Occipital lobe (tissue), 3 donors: ENCODE results near the gene DTD1. TPM values are rescaled to one million over a fixed set of nuclear protein-coding genes. Genes with fewer than 3 reads are reported as not detected.

Experiments used
- DNase-seq: peaks from one replicate; lab custom pipeline; 2025; lab: John Stamatoyannopoulos, UW
- small RNA-seq: library from RNA; depleted of rRNA; stranded (forward); fragments of <200 nt; gene quantifications from one replicate; pipeline ENCODE3, GENCODE V24; 2014
- total RNA-seq: library from RNA; depleted of rRNA; stranded (reverse); fragments of >200 nt; gene quantifications from one replicate; pipeline ENCODE4 v1.2.3, GENCODE V29; 2014

The DTD1 gene
- total RNA-seq, 1 donor from 2014 or later: 84.2 TPM

DNA sequence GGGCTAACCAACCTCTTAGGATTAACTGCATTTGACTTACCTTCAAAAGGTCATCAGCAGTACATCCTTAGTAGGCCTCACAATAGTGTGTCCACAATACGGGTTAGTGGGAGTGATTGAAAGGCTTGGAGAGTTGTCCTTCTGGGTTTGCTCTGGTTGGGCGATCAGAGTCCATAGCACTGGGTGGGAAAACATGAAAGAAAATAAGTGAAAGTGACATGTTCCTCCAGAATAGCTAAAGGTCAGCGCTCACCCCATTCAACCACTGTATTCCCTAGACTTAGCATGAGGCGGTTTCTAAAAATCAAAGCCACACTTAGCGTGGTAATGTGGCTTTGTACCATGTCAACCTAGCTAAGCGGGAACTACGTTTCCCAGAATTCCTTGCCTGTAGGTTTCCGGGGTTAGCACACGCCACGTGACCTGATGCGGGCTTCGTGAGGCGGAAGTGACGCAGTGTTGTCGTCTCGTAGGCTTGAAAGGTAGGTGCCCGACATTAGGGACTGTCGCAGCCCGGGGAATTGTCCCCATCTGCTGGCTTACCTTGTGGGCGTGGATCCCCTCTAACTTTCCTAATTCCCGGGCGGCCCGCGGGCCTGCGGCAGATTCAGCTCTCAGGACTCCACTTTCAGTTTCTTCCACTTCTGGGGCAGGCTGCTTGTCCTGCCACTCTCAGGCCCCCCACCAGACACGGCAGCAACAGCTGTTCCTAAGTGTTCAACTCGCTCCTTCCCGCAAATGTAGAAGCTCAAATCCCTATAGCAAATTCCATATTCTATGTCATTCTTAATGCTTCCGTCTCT lies 206.0 kb downstream of the DTD1 start:
- DNase-seq: peak; percentile 84

DNA sequence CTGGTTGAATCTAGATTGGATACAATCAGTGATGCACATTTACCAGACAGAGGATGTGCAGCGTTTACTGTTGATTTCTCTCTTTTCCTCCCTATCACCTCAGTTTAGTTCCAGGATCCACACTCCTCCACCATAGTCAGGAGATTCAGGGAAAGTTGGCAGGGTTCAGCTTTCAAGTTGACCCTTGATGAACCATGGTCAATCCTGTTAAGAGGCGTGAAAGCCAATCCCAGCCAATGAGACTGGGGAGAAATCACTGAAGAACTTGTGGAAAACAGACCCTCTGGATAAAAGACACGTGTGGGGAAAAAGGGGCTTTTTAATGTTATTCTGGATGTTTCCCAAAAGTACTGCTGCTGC lies 206.6 kb downstream of the DTD1 start:
- DNase-seq: no peak

DNA sequence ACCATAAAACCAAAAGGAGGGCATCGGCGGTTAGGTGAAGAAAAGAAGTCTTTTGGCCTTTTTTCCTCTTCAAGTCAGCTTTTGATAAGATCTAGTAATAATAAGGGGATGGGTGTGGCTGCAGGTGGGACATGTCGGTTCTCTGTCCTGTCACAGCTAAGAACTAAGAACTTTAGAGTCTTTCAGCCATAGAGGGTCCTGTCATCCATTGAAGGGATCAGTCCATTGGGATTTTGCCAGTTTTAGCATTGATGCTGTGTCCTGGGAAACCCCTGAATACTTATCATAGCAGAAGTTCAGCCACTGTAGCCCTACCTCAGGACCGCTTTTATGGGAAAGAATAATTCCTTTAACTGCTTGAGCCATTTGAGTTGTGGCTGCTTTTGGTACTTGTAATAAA lies 207.5 kb downstream of the DTD1 start:
- DNase-seq: no peak

DNA sequence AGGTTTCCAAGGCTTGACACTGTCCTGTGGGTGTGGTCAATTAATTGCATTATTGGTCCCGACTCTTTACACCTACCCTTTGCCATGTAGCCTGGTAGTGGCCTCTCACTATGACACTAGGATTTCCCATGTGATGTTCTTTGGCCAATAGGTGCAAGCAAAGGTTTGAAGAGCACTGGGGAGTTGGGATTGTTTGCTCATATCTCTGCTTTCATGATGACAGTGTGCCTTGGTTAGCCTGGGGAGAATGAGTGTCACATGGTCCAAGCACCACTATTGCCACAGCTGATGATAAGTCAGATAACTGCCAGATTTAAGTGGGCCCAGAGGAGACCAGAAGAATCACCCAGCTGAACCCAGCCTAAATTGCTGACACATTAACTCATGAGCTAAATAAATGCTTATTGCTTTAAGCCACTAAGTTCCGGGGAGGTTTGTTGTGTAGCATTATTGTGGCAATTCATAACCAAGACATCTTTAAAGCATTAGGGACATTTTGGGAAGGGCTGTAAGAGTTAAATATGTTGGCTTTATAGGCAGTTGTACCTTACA lies 208.5 kb downstream of the DTD1 start:
- no peak for DNase-seq

DNA sequence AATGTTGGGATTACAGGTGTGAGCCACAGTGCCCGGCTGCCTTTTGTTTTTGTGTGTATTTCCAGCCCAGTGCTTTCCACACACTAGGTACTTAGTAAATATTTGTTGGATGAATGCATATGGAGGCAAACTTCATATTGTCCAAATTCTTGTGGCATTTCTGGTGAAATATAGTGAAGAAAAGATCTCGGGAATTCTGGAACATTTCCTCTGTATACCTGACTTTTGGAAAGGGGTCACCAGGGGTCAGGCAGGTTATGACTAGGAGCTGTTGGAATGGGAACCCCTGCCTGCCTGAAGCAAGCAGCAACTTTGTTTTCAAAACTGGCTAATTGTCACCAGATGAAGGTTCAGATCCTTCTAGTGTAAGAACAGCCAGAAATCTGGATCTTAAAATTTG lies 213.7 kb downstream of the DTD1 start:
- no peak for DNase-seq

DNA sequence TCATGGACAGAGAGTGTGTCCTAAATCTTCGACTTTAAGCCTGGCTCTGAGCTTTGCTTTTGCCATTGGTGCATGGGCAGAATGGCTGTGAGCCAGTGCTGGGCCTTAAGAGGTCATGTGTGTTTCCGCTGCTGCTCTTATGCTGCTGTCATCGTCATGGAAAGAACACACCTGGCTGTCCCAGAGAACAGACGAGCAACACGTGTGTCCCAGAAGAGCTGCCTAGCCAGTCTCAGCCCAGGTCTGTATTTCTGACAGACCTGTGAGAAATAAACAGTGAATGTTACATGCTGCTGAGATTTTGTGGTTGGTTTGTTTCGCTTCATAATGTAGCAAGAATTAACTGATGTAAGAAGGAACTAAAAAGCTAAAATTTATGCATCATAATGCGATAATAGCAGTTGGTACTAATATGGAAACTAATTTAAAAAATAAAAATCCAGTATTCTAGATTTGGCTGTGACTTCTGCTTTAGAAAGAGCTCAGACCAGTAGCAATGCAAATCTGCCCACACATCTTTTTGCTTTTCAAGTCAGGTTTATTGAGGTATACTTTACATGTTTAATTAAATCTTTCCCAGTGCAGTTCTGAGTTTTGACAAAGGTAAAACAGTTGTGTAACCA lies 214.3 kb downstream of the DTD1 start:
- DNase-seq: no peak

DNA sequence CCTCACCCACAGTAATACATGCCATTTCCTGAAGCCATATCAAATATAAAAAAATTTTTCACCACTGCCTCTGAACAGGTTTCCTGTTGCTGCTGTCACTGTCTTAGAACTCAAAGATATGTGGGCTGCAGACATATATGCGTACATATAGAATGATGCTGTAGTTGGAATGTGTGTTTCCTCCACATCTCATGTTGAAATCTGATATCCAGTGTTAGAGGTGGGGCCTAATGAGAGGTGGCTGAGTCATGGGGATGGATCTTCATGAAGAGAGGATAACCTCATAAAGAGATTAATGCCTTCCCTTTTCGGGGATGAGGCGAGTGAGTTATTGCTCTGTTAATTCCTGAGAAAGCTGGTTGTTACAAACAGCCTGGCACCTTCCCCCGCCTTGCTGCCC lies 218.0 kb downstream of the DTD1 start:
- DNase-seq: no peak

DNA sequence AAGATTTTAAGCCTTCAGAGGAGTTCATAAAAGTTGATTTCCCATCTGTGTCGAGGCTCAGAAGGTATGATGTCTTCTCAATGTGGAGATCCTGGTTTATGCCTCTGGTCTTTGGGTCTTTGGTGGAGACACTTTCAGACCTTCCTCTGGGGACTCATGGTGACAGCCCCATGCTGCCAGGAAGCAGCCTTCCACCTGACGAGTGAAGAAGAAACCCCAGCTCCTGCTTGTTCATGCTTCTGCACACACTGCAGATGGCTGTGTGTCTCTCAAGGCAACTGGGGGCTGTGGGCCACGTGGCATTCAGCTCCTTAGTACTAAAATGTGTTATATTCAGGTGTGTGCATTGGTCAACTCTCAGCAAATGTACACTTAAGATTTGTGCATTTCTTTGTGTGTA lies 220.9 kb downstream of the DTD1 start:
- no peak for DNase-seq

DNA sequence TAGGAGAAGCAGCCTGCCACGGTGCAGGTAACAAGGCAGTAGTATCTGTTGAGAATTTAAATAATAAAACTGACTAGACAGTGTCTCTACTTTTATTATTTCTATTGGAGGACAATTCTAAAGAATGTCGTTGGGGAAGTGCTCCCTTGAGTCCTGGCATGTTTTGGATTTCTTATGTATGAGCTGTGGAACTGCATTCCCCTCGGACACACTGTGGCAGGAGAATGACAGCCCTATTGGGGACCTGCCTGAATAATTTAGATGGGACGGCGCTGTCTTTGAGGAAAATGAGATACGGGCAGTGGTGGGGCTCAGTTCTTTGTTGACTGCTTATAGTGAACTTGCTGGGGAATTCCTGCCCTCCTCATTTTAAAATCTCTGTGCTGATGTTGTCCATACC lies 223.3 kb downstream of the DTD1 start:
- no peak for DNase-seq

DNA sequence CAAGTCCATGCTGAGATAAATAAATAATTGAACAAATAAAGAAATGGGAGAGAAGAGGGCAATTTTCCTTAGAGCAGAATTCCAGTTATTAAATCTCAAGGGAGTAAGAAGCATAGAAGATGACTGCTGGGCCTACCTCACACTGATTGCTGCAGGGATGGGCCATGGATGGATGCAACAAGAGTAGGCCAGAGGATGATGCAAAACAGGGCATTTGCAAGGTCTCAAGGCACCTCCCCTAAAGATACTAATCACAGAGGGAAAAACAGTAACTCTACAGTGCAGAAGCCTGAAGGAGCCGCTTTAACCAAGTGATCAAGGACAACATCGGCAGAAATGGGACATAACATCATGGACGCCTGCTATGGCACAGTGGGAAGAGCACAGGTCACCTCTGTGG lies 224.1 kb downstream of the DTD1 start:
- no peak for DNase-seq

DNA sequence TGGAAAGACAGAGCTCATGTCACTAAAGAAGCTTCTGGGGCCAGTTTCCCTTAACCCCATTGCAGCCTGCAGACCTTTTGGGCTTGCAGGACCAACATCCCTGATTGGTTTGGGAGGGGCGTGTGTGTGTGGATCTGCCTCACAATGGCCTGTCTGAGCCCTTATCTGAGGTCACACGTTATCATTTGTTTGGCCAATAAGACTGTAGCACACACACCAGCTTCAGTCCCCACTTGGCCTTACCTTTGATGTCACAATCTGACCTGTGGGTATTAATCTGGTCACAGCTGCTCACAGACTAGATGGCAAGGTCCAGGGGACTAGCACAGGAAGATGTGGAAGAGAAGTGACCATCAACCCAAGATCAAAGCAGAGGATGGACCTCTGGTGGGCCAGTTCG lies 225.6 kb downstream of the DTD1 start, which contains the start of gene SCP2D1:
Gene SCP2D1, plus strand, starts transcription at position 301 of the 400 bp plus-strand sequence. Its CDS starts 33 bp downstream, at position 334.
- DNase-seq: no peak

DNA sequence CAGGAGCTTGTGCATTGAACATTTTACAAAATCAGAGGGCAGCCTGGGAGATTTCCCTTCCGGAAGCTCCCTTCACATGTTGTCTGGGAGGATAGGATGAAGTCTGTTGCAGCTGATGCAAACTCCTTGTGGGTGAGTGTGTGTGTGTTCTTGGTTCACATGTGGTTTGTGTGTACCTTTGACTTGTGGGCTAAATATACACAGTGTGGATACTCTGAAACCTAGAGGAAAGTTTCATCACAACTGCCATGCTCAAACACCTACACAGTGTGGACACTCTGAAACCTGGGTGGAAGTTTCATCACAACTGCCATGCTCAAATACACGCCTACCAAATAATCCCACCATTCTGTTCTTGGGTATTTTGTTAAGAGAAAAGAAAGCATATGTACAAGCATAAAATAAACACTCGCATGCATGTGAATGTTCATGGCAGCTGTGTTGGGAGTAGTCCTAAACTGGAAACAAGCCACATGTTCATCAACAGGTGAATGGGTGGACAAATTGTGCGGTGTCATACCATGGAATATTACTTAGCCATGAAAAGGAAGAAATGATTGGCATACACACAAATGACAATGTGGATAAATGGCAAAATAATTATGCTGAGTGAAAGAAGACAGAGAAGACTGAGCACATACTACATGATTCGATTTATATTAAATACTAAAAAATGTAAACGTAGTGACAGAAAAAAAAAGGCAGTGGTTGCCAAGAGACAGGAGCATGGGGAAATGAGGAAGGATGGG lies 227.5 kb downstream of the DTD1 start:
- DNase-seq: no peak

Small RNA genes lying within 50 kb of the gene (small RNA-seq; reads per million reads assigned to genes)
- gene RN7SL638P (not detected), gene RNU6ATAC34P (not detected)

Other genes starting within 250 kb of the DTD1 start
- 4.2 TPM for gene DZANK1, start 121.0 kb upstream of the DTD1 start, total RNA-seq
- gene POLR3F, start 120.7 kb upstream of the DTD1 start, total RNA-seq: 30.7 TPM
- gene RBBP9, start 90.8 kb upstream of the DTD1 start, total RNA-seq: 28.4 TPM
- gene SEC23B, start 80.1 kb upstream of the DTD1 start, total RNA-seq: 56.3 TPM
- gene SMIM26, start 20.6 kb upstream of the DTD1 start, total RNA-seq: 76.3 TPM
- not detected for gene SCP2D1, start 225.7 kb downstream of the DTD1 start, total RNA-seq